ENCODE data around the gene ANXA4.
"Not testable (repeated sequence)": the region's sequence is repeated elsewhere in the genome, so short reads cannot be mapped to it uniquely, and the experiment has no call there.

The ANXA4 gene

GRCh38 chr2:69755862-69756467 lies 14.0 kb downstream of the ANXA4 start:
- no peak for DNase-seq

- DNase-seq, result no peak
Measured at GRCh38 chr2:69762025-69762424, 20.1 kb downstream of the ANXA4 start.

- no peak for DNase-seq
Measured at GRCh38 chr2:69762513-69763494, 20.9 kb downstream of the ANXA4 start.

GRCh38 chr2:69763831-69764230 lies 21.9 kb downstream of the ANXA4 start:
- not testable (repeated sequence) for DNase-seq

GRCh38 chr2:69764286-69765095 lies 22.6 kb downstream of the ANXA4 start:
- no peak for DNase-seq

GRCh38 chr2:69765096-69765380 lies 23.1 kb downstream of the ANXA4 start:
- no peak for DNase-seq

GRCh38 chr2:69766014-69766413 lies 24.1 kb downstream of the ANXA4 start:
- no peak for DNase-seq

- no peak for DNase-seq
Measured at GRCh38 chr2:69767034-69767433, 25.1 kb downstream of the ANXA4 start.

GRCh38 chr2:69768235-69768634 lies 26.3 kb downstream of the ANXA4 start:
- DNase-seq, result no peak

- DNase-seq, result no peak
Measured at GRCh38 chr2:69768789-69769188, 26.9 kb downstream of the ANXA4 start.

GRCh38 chr2:69769272-69769671 lies 27.3 kb downstream of the ANXA4 start:
- DNase-seq, result no peak

GRCh38 chr2:69770193-69770702 lies 28.3 kb downstream of the ANXA4 start:
- DNase-seq, result no peak

- no peak for DNase-seq
Measured at GRCh38 chr2:69770747-69771146, 28.8 kb downstream of the ANXA4 start.

- DNase-seq, result no peak
Measured at GRCh38 chr2:69771461-69771860, 29.5 kb downstream of the ANXA4 start.

- DNase-seq, result no peak
Measured at GRCh38 chr2:69773206-69773605, 31.3 kb downstream of the ANXA4 start.

GRCh38 chr2:69774258-69774983 lies 32.5 kb downstream of the ANXA4 start:
- not testable (repeated sequence) for DNase-seq

GRCh38 chr2:69774984-69775982 lies 33.3 kb downstream of the ANXA4 start:
- no peak for DNase-seq

GRCh38 chr2:69776886-69777785 lies 35.2 kb downstream of the ANXA4 start:
- no peak for DNase-seq

- DNase-seq, result no peak
Measured at GRCh38 chr2:69777786-69778105, 35.8 kb downstream of the ANXA4 start.

GRCh38 chr2:69779258-69780001 lies 37.5 kb downstream of the ANXA4 start:
- no peak for DNase-seq
